Epithelial cell of esophagus (primary cell): Measurements from ENCODE around the gene ACAD8.
"Not testable (repeated sequence)": the region's sequence is repeated elsewhere in the genome, so short reads cannot be mapped to it uniquely, and the experiment has no call there.

Source experiments
- DNase-seq: peaks from one replicate; pipeline ENCODE4 v3.0.0; 2010; ENCODE audit warnings: low read depth
- H3K4me3 ChIP-seq: 2 replicates; pipeline ENCODE4 v1.5.1; 2011; ENCODE audit warnings: mild to moderate bottlenecking, low read length, control low read depth
- CTCF ChIP-seq: IDR thresholded peaks from 2 replicates; pipeline ENCODE4 v1.5.1; 2011; ENCODE audit warnings: low read depth, mild to moderate bottlenecking, low read length, control low read depth, inconsistent platforms; ENCODE audit not compliant: insufficient read depth; ENCODE audit errors: missing control alignments

ACAD8 gene

DNA sequence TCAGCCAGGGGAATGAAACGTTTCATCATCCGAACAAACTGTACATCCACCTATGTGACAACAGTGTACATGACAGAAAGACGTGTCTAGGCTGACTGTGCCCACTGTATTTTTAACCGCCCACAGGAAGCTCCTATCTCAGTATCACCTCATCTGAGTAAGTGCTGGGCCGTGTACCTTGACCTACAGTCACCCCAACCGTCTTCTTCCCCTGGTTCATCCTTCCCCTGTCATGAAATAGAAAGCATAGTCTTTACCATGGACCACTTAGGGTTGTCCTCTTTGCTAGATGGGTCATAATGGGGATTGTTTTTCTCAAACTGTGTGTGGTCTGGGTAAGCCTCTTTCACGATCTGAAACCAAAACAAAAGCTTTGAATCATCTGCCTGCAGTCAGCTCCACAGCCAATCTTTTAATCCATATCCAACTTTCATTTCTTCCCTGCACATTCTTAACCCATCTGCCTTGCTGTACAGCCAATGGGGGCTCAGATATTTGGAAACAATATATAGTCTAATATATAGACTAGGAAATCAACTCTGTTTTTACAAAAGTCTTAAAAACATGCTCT, 4.4 kb upstream of the ACAD8 start:
- no peak for DNase-seq
- H3K4me3 ChIP-seq, result no peak overlapping the region
- TF ChIP-seq CTCF, result no peak

- no peak for TF ChIP-seq CTCF
- H3K4me3 ChIP-seq, result no peak overlapping the region
- DNase-seq, result no peak
Measured at GRCh38 chr11:134250246-134250645, 3.1 kb upstream of the ACAD8 start.

- TF ChIP-seq CTCF, result no peak
- no peak overlapping the region for H3K4me3 ChIP-seq
- DNase-seq, result no peak
Measured at GRCh38 chr11:134250675-134251074, 2.7 kb upstream of the ACAD8 start.

DNA sequence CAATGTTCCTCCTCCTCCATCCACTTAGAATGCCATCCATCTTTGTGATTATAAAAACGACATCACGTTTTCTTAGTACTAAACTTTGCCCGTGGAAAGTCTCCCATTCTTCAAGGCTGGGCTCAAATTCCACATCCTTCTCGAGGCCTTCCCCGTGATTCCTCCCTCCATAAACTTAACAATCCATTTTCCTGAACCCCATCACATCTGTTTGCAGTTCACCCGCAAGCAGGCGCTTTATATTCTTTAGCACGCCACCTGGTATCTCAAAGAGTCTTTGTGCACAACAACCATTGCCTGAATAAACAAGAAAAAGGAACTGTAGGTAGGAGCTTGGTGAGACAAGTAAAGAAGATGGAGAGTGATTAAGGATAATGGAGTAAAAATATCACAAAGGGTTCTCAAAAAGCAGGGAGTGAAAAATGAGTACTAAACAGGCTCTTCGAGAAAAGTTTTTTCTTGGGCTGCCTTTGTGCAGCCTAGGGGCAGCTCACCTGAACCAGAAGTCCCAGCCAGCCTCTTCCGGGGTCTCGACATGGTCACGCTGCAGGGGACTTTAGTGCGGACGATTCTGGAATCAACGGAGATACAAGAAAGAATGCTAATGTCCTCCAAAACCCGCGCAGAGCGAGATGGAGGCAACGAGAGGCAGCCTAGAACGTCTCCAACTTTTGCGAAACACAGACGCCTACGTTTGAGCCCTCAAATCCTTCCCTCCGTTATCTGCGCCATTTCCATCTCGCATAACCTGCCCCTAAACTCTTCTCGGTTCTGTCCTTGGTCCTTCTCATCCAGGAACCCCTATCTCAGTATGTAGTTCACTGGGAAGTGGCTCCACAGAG, 801 bp upstream of the ACAD8 start:
- H3K4me3 ChIP-seq, result peak overlapping the region; percentile 86
- TF ChIP-seq CTCF, result no peak
- DNase-seq, result peak; percentile 45

DNA sequence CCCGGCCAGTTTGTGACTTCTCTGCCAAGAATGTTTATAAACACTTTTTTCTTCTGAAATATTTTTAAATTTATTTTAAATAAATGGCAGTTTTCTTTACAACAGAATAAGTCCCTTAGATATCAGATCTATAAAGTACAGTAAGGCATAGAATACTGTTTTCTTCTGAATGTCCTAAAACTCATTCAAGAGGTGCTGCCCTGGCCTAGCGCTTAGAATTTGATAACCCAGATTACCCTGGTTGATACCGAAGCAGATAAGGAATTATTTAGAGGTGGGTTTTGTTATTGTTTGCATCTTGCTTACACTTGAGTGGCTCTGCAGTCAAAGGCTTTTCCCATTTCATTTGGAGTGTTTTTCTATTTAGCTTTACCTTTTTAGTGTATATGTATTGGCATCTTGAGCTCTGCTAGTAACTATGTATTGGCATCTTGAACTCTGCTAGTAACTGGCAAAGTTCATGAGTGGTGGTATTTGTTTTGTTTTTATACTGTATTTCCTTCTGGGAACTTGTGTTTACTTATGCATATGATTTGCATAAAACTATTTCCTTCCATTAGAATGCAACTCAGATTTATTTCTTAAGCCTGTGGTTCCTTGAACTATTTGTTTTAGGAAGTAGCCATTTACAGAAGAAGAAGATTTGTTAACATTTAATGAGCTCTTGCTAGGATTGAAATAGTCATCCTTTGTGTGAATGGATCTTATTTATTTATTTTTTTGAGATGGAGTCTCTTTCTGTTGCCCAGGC, 1.2 kb downstream of the ACAD8 start:
- no peak for TF ChIP-seq CTCF
- peak overlapping the region; percentile 86 for H3K4me3 ChIP-seq
- DNase-seq, result no peak

GRCh38 chr11:134255184-134255561, 1.8 kb downstream of the ACAD8 start:
- not testable (repeated sequence) for DNase-seq, H3K4me3 ChIP-seq

- H3K4me3 ChIP-seq, result no peak overlapping the region
- TF ChIP-seq CTCF, result no peak
- no peak for DNase-seq
Measured at GRCh38 chr11:134257101-134257500, 3.7 kb downstream of the ACAD8 start.
